Lower leg skin (tissue), 3 donors: ENCODE measurements around the gene MOSPD3.

Experiments
- CTCF ChIP-seq, 3 donors: fragments of 450-650 bp; IDR thresholded peaks; one replicate each; pipeline ENCODE4 v1.5.1; 2016; ENCODE audit warnings: antibody characterized with exemption in 3 of 3, mild to moderate bottlenecking in 3 of 3, moderate library complexity in 2 of 3
- POLR2A ChIP-seq, 2 donors: fragments of 450-650 bp; IDR thresholded peaks; one replicate each; pipeline ENCODE4 v1.6.1; 2016 to 2017; ENCODE audit warnings: antibody characterized with exemption in 2 of 2, mild to moderate bottlenecking in 1 of 2, moderate library complexity in 1 of 2

GRCh38 chr7:100598425-100598824, 13.9 kb upstream of the MOSPD3 start:
- no peak for TF ChIP-seq POLR2A (IDR thresholded peaks at IDR 0.05)
- no peak for TF ChIP-seq CTCF (IDR thresholded peaks at IDR 0.05)
